IPS-15b (cell line): ENCODE measurements around the gene LCN12.

ENCODE experiments used
- H3K27me3 ChIP-seq: one replicate; pipeline ENCODE4 v1.6.1; 2013; ENCODE audit warnings: low read length; ENCODE audit not compliant: control insufficient read depth, insufficient read depth
- H3K36me3 ChIP-seq: one replicate; pipeline ENCODE4 v1.6.1; 2013; ENCODE audit warnings: low read length; ENCODE audit not compliant: control insufficient read depth, insufficient read depth
- H3K4me1 ChIP-seq: one replicate; pipeline ENCODE4 v1.6.1; 2013; ENCODE audit warnings: mild to moderate bottlenecking, low read length; ENCODE audit not compliant: control insufficient read depth, insufficient read depth
- H3K4me3 ChIP-seq: one replicate; pipeline ENCODE4 v1.5.1; 2013; ENCODE audit warnings: low read depth, low read length
- H3K9ac ChIP-seq: one replicate; pipeline ENCODE4 v1.6.1; 2013; ENCODE audit warnings: low read depth, mild to moderate bottlenecking, low read length
- H3K9me3 ChIP-seq: one replicate; pipeline ENCODE4 v1.6.1; 2013; ENCODE audit warnings: mild to moderate bottlenecking, low read length; ENCODE audit not compliant: control insufficient read depth, insufficient read depth

Gene LCN12

DNA sequence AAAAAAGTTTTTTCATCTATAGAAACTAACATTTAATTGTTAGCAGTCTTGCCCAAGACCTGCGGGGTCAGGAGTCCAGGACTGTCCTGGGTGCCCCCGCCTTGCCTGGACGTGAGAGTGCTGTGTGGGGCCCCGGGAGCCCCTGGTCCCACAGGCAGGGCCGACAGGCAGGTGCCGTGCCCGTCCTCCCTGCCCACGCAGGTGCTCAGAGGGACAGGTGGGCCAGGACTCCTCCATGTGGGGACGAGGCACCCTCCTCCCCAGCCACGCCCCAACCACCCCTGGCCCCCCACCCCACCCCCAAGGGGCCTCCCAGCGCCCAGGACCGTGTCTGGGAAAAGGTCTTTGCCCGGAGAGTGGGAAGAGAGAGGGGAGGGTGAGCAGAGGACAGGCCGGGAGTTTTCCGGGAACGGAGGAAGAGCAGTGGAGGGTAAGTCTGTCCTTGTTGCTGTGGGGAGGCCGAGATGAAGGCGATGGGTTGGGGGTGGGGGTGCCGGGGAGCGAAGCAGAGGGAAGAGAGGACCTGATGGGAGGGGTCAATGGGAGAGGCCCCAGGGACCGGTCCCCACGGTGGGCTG lies 2.7 kb upstream of the LCN12 start:
- Histone ChIP-seq H3K9me3 (no peaks in the 10 kb centered on the region), H3K36me3 (no peaks in the 10 kb centered on the region), H3K9ac (peak overlapping the region; percentile 70), H3K4me3 (peak overlapping the region; percentile 73), H3K4me1 (no peaks in the 10 kb centered on the region), H3K27me3 (no peaks in the 10 kb centered on the region)

DNA sequence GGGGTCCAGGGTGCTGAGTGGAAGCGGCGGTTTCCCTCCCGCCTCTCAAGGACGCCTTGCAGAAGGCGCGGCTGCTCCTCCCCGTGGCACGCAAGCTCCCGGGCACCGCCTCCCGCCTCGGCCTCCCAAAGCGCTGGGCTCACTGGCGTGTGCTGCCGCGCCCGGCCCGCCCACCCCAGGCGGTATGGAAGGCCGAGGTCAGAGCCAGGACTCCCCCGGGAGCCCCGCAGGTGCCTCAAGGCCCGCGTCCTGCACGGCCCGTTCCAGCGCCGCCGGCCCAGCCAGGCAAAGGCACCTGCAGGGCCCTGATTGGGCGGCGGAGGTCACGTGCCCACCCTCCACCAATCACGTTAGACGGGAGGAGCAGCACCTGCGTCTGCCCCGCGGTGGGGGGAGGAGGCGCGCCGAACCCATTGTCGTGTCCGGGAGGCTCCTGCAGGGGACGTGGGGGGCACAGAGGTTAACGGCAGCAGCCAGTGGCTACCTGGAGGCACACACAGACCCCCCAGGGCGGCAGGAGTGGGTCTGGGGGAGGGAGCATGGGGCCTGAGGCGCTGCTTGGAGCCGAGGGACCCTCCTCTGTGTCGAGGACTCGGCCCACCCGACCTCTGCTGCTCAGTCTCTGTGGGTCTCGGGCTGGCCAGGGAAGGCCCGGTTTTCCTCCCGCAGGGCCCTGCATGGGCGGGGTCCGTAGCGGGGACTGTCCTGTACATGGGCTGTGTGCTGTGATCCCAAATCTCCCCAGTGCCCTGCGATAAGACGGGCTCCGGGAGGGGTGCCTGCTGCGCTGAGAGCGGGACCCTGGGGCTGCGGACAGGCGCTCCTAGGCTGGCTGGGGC lies 2.0 kb upstream of the LCN12 start:
- H3K4me1 ChIP-seq: no peaks in the 10 kb centered on the region
- no peaks in the 10 kb centered on the region for H3K36me3 ChIP-seq
- peak overlapping the region; percentile 83 for H3K9ac ChIP-seq
- H3K9me3 ChIP-seq: no peaks in the 10 kb centered on the region
- no peaks in the 10 kb centered on the region for H3K27me3 ChIP-seq
- peak overlapping the region; percentile 73 for H3K4me3 ChIP-seq

DNA sequence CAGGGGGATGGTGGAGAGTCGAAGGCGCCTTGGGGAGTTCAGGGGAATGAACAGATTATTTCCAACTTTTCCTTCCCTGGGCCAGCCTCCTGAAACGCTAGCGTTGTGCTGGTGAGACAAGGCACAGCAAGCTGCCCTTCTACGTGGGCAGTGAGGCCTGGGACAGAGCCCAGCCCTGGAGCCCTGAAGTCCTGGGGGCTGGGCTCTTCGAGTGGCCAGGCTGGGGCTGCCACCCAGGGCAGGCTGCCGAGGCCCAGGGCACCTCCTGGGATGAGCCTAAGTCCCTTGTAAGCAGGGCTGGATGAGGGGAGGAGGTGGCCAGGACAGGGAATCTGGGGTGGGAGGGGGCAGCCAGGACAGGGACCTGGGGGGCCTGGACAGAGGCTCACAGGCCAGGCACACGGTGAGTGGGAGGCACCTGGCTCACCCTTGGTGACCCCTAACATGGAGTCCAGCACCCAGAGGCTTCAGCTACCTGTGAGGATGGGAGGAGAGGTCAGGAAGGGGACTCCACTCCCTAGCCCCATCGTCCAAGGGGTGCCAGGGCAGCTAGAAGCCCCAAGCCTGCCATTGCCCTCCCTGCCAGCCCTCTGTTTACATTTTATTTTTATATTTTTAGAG lies 1.3 kb upstream of the LCN12 start:
- Histone ChIP-seq H3K9me3 (no peaks in the 10 kb centered on the region), H3K4me3 (peak overlapping the region; percentile 73), H3K9ac (peak overlapping the region; percentile 83), H3K27me3 (no peaks in the 10 kb centered on the region), H3K4me1 (no peaks in the 10 kb centered on the region), H3K36me3 (no peaks in the 10 kb centered on the region)

DNA sequence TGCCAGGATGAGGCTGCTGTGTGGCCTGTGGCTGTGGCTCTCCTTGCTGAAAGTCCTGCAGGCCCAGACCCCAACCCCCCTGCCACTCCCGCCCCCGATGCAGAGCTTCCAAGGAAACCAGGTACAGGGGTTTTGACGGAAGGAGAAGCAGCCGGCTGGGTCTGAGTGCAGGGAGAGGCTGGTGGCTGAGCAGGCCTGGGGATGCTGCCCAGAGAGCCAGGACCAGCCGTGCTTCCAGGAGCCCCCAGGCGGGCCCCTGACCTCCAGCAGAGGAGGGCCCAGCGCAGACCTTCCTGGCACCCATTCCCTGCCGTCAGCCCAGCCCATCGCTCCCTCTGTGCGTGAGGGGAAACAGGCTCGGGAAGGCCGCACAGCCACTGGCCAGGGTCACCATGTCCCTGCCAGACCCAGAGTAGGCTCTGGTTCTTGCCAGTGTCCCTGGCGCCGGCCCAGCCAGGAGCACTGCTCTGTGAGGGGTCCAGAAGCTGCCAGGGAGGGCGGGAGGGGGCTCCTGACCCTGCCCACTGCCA lies 313 bp downstream of the LCN12 start:
- H3K9ac ChIP-seq: no peak overlapping the region
- no peaks in the 10 kb centered on the region for H3K27me3 ChIP-seq
- no peaks in the 10 kb centered on the region for H3K4me1 ChIP-seq
- no peak overlapping the region for H3K4me3 ChIP-seq
- H3K36me3 ChIP-seq: no peaks in the 10 kb centered on the region
- no peaks in the 10 kb centered on the region for H3K9me3 ChIP-seq

DNA sequence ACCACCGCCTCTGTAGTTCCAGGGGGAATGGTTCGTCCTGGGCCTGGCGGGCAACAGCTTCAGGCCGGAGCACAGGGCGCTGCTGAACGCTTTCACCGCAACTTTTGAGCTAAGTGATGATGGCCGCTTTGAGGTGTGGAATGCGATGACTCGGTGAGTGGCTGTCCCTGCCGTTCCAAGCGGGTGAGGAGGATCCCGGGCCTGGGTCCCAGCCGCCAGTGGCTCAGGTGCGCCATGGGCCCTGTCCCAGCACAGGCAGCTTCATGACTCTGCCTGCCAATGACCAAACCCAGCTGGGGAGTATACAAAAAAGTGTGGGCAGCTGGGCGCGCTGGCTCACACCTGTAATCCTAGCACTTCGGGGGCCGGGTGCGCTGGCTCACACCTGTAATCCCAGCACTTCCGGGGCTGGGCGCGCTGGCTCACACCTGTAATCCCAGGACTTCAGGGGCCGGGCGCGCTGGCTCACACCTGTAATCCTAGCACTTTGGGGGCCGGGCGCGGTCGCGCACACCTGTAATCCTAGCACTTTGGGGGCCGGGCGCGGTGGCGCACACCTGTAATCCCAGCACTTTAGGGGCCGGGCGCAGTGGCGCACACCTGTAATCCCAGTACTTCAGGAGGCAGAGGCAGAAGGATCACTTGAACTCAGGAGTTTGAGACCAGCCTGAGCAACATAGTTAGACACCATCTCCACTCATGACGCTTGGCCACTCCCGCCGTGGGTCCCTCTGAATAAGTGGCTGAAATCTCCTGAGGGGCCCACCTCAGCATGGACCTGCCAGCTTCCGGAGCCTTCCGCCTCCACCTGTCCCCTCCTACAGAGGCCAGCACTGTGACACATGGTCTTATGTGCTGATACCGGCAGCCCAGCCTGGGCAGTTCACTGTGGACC lies 1.1 kb downstream of the LCN12 start:
- Histone ChIP-seq H3K36me3 (no peaks in the 10 kb centered on the region), H3K4me1 (no peaks in the 10 kb centered on the region), H3K9me3 (no peaks in the 10 kb centered on the region), H3K27me3 (no peaks in the 10 kb centered on the region), H3K4me3 (no peak overlapping the region), H3K9ac (no peak overlapping the region)

DNA sequence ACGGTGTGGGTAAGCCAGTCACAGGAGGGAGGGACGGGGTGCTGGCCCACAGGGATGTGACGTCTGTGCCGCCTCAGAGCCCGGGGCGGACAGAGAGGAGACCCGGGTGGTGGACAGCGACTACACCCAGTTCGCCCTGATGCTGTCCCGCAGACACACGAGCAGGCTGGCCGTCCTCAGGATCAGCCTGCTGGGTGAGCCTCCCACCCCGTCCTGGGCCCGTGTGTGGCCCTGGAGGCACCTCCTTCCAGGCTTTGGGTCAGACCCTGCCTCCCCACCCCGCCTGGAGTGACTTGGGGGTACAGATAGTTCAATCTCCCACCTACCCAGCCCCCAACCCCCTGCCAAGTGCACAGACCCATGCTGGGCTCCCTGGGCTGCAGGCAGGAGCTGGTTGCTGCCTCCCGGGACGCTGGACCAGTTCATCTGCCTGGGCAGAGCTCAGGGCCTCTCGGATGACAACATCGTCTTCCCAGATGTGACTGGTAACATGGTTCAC lies 1.7 kb downstream of the LCN12 start:
- Histone ChIP-seq H3K9me3 (no peaks in the 10 kb centered on the region), H3K4me1 (no peaks in the 10 kb centered on the region), H3K9ac (no peak overlapping the region), H3K27me3 (no peaks in the 10 kb centered on the region), H3K4me3 (no peak overlapping the region), H3K36me3 (no peaks in the 10 kb centered on the region)

DNA sequence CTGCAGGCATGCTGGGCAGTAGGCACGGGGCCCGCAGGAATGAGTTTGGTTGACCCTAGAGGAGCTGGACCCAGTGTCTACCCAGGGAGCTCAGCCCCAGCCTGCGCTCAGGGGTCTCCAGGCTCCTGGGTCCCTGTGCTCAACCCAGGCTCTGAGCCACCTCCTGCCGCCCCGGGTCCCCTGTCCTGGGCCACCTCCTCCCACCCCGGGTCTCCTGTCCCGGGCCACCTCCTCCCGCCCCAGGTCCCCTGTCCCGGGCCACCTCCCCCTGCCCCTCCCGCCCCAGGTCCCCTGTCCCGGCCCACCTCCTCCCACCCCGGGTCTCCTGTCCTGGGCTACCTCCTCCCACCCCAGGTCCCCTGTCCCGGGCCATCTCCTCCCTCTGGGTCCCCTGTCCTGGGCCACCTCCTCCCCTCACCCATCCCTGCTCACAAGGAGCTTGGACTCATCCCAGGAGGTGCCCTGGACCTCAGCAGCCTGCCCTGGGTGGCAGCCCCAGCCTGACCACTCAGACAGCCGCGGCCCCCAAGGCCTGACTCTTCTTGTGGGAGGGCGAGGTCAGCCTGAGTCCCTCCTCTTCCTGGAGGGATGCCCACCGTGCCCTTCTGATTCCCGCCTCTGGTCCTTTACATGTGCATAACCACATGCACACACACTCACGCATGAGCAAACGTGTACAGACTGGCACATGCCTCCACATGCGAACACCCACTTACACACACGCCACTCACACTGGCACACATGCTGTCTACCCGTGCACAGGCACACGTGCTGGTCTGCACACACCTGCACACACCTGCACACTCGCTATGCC lies 2.4 kb downstream of the LCN12 start:
- no peak overlapping the region for H3K9ac ChIP-seq
- no peaks in the 10 kb centered on the region for H3K36me3 ChIP-seq

DNA sequence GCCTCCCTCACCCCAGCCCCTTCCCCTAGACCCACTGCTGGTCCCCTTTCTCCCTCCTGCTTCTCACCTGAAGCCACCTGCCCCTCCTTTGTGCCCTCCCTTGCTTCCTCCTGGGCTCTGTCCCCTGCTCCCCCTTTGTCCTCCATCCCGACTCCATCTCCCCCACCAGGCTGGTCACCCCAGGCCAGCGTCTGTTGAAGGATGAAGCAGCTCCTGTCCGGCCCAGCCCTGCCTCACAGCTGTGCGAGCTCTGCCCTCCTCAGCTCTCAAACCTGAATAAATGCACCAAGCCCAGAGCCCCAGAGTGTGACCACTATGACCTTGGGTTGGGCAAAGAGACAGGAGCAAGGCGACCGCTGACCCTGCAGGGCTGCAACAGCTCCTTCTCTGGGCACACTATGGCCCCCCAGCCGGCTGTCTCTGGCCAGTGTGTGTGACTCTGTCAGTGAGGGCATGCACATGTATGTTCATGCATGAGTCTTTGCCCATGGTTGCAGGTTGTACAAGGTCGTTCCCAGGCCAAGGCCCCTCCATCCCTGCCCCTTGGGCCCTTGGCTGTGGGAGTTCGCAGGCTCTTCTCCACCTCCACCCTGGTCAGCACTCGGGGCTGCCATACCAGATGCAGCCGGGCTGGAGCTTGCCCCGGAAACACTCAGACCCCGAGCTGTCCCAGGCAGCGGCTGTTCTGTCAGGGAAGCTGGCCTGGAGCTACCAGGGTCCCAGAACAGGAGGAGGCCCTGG lies 3.3 kb downstream of the LCN12 start:
- Histone ChIP-seq H3K4me1 (no peaks in the 10 kb centered on the region), H3K4me3 (no peak overlapping the region), H3K27me3 (no peaks in the 10 kb centered on the region), H3K9ac (no peak overlapping the region), H3K36me3 (no peaks in the 10 kb centered on the region), H3K9me3 (no peaks in the 10 kb centered on the region)

More for the DNA sequence above, 2.4 kb downstream of the LCN12 start:
- Histone ChIP-seq H3K27me3 (no peaks in the 10 kb centered on the region), H3K4me3 (no peak overlapping the region), H3K4me1 (no peaks in the 10 kb centered on the region), H3K9me3 (no peaks in the 10 kb centered on the region)

DNA sequence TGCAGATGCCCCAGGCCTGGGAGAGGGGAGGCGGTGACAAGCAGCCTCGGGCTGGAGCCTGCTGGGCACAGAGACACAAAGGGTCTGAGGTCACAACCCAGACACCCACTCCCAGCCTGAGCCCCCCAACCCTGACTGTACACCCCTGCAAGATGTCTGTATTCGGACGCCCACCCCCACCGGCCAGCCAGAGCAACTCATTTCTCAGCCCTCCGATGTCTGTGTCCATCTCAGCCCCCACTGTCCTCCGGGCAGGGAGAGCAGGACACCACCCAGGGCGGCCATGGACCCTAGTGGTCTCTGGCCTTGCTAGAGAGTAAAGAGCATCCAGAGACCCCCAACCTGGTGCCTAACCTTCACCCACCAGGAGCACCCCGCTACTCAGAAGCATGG lies 3.9 kb downstream of the LCN12 start:
- H3K4me1 ChIP-seq: no peaks in the 10 kb centered on the region
- no peak overlapping the region for H3K9ac ChIP-seq
- no peaks in the 10 kb centered on the region for H3K27me3 ChIP-seq
- H3K36me3 ChIP-seq: no peaks in the 10 kb centered on the region
- H3K9me3 ChIP-seq: no peaks in the 10 kb centered on the region
- no peak overlapping the region for H3K4me3 ChIP-seq

DNA sequence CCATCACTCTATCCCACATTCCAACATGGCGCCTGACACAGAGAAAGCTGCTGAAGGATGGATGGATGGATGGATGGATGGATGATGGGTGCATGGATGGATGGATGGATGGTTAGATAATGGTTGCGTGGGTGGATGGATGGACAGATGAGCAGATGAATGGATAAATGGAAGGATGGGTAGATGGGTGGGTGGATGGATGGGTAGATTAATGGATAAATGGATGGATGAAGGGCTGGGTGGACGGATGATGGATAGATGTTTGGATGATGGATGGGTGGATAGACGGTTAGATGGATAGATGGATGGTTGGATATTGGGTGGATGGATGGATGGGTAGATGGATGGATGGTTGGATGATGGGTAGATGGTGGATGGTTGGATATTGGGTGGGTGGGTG lies 4.5 kb downstream of the LCN12 start:
- no peaks in the 10 kb centered on the region for H3K27me3 ChIP-seq
- no peak overlapping the region for H3K4me3 ChIP-seq
- H3K9ac ChIP-seq: no peak overlapping the region
- no peaks in the 10 kb centered on the region for H3K36me3 ChIP-seq
- H3K4me1 ChIP-seq: no peaks in the 10 kb centered on the region
- no peaks in the 10 kb centered on the region for H3K9me3 ChIP-seq
